Breast epithelium (tissue), 3 donors: ENCODE measurements around the gene TUSC2.
A peak's percentile ranks its signal among the peaks of the same experiment; 100 is the strongest.

ENCODE experiments used
- CTCF ChIP-seq, 3 donors: fragments of 450-650 bp; IDR thresholded peaks; one replicate each; pipeline ENCODE4 v1.5.1; 2016 to 2017; ENCODE audit warnings: antibody characterized with exemption in 3 of 3, mild to moderate bottlenecking in 3 of 3, moderate library complexity in 3 of 3
- POLR2A ChIP-seq: fragments of 450-650 bp; IDR thresholded peaks from one replicate; pipeline ENCODE4 v1.6.1; 2016; ENCODE audit warnings: antibody characterized with exemption, mild to moderate bottlenecking, moderate library complexity
- POLR2AphosphoS5 ChIP-seq, 3 donors: sonication (generic); formaldehyde crosslinking; IDR thresholded peaks; one replicate each; pipeline ENCODE4 v1.6.1; 2017; ENCODE audit warnings: antibody characterized with exemption in 3 of 3

- peak in 1 of 3 donors; percentile 24 for TF ChIP-seq CTCF (IDR thresholded peaks at IDR 0.05)
- TF ChIP-seq POLR2A = no peak
- TF ChIP-seq POLR2AphosphoS5 (IDR thresholded peaks at IDR 0.05) = peak in 1 of 3 donors; percentile 7
These were observed 8.6 kb upstream of the TUSC2 start for GRCh38 chr3:50336452-50337174.
